Gastroesophageal sphincter (tissue), 4 donors: Measurements from ENCODE around the gene CNBD2. TPM values are rescaled to one million over a fixed set of nuclear protein-coding genes. Genes with fewer than 3 reads are reported as not detected.
"Not testable (repeated sequence)": the region's sequence is repeated elsewhere in the genome, so short reads cannot be mapped to it uniquely, and the experiment has no call there.

Source experiments
- ATAC-seq: fragments of 150-250 bp; one replicate; pipeline ENCODE4 v1.9.1; 2016; ENCODE audit warnings: mild to moderate bottlenecking, moderate library complexity
- H3K27ac ChIP-seq, 4 donors: fragments of 200-600 bp; sonication (generic) in 3 of 4; 1 replicate in 3 of 4; 2 replicates in 1 of 4; pipeline ENCODE4 v1.5.1; 2016 to 2019
- H3K27me3 ChIP-seq: fragments of 200-600 bp; sonication (generic); one replicate; pipeline ENCODE4 v1.5.1; 2019
- H3K36me3 ChIP-seq, 2 donors: fragments of 200-600 bp; sonication (generic); one replicate each; pipeline ENCODE4 v1.5.1; 2019; ENCODE audit warnings: control low read depth in 1 of 2
- H3K4me1 ChIP-seq, 3 donors: fragments of 200-600 bp; sonication (generic); 1 replicate in 2 of 3; 2 replicates in 1 of 3; pipeline ENCODE4 v1.5.1; 2016 to 2019; ENCODE audit warnings: control low read depth in 2 of 3
- H3K4me3 ChIP-seq, 2 donors: fragments of 200-600 bp; sonication (generic); one replicate each; pipeline ENCODE4 v1.5.1; 2019; ENCODE audit warnings: mild to moderate bottlenecking in 1 of 2, moderate library complexity in 1 of 2
- H3K9me3 ChIP-seq, 3 donors: fragments of 200-600 bp; sonication (generic); one replicate each; pipeline ENCODE4 v1.5.1; 2017 to 2019; ENCODE audit warnings: control low read depth in 2 of 3
- EP300 ChIP-seq: sonication (generic); formaldehyde crosslinking; IDR thresholded peaks from one replicate; pipeline ENCODE4 v1.6.1; 2017; ENCODE audit warnings: antibody characterized with exemption, mild to moderate bottlenecking
- POLR2A ChIP-seq, 2 donors: fragments of 450-650 bp; IDR thresholded peaks; one replicate each; pipeline ENCODE4 v1.6.1; 2017; ENCODE audit warnings: antibody characterized with exemption in 2 of 2, mild to moderate bottlenecking in 2 of 2, moderate library complexity in 1 of 2
- POLR2AphosphoS5 ChIP-seq: sonication (generic); formaldehyde crosslinking; IDR thresholded peaks from one replicate; pipeline ENCODE4 v1.6.1; 2017; ENCODE audit warnings: antibody characterized with exemption
- WGBS, 2 donors: methylation state at CpG; one replicate each; pipeline ENCODE4 v1.1.5; 2018; ENCODE audit warnings: low coverage in 1 of 2; 5-methylcytosine and 5-hydroxymethylcytosine counted together
- total RNA-seq, 4 donors: library from RNA; depleted of rRNA; stranded (reverse); fragments of >200 nt; gene quantifications; one replicate each; pipeline ENCODE4 v1.1.0, GENCODE V29; 2016
- TF ChIP-seq, protein P1 (sequence below), 4 experiments: fragments of 200-600 bp in 2 of 4; fragments of 450-650 bp in 2 of 4; sonication (generic) in 1 of 4; IDR thresholded peaks; one replicate each; pipeline ENCODE4 v1.5.1; 2017 to 2019; ENCODE audit warnings: antibody characterized with exemption in 4 of 4, mild to moderate bottlenecking in 2 of 4, moderate library complexity in 2 of 4

CNBD2 gene
- total RNA-seq, 4 donors from 2014 or later, result 4.1 to 6.8 (median 5.7) TPM

DNA sequence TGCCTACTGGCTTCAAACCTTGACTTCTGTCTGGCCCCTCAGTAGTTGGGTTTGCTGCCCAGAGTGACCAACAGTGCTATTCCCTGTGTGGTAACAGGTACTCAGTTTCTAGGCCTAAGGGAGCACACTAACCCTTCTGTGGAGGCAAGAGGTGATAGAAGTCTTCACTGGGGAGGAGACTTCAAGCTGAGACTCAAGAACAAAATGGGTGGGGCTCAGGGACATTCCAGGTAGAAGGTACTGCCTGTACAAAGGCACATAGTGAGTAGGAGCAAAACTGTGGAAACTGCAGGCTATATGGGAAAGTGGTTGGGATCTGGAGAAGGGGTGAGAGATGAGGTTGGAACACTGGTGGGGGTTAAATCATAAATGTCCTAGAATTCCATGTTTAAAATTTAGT lies 11.8 kb upstream of the CNBD2 start:
- no peak for ATAC-seq
- no peaks in the 10 kb centered on the region for H3K9me3 ChIP-seq
- no peak overlapping the region for H3K4me3 ChIP-seq
- TF ChIP-seq POLR2A (IDR thresholded peaks at IDR 0.05) (no peak), EP300 (no peak), POLR2AphosphoS5 (no peak)
- TF ChIP-seq, protein P1, sequence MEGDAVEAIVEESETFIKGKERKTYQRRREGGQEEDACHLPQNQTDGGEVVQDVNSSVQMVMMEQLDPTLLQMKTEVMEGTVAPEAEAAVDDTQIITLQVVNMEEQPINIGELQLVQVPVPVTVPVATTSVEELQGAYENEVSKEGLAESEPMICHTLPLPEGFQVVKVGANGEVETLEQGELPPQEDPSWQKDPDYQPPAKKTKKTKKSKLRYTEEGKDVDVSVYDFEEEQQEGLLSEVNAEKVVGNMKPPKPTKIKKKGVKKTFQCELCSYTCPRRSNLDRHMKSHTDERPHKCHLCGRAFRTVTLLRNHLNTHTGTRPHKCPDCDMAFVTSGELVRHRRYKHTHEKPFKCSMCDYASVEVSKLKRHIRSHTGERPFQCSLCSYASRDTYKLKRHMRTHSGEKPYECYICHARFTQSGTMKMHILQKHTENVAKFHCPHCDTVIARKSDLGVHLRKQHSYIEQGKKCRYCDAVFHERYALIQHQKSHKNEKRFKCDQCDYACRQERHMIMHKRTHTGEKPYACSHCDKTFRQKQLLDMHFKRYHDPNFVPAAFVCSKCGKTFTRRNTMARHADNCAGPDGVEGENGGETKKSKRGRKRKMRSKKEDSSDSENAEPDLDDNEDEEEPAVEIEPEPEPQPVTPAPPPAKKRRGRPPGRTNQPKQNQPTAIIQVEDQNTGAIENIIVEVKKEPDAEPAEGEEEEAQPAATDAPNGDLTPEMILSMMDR (IDR thresholded peaks at IDR 0.05), result no peak
- H3K27me3 ChIP-seq, result no peaks in the 10 kb centered on the region
- H3K4me1 ChIP-seq, result peaks cover 0 to 32% (median 13%) of the 10 kb centered on the region in 3 donors
- no peak overlapping the region for H3K27ac ChIP-seq
- no peaks in the 10 kb centered on the region for H3K36me3 ChIP-seq

DNA sequence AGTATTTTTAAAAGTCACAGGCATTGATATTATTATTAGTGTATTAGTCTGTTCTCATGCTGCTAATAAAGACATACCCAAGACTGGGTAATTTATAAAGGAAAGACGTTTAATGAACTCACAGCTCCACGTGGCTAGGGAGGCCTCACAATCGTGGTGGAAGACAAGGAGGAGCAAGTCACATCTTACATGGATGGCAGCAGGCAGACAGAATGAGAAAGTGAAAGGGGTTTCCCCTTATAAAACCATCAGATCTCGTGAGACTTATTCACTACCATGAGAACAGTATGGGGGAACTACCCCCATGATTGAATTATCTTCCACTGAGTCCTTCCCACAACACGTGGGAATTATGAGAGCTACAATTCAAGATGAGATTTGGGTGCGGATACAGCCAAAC lies 9.1 kb upstream of the CNBD2 start:
- not testable (repeated sequence) for H3K9me3 ChIP-seq, ATAC-seq

DNA sequence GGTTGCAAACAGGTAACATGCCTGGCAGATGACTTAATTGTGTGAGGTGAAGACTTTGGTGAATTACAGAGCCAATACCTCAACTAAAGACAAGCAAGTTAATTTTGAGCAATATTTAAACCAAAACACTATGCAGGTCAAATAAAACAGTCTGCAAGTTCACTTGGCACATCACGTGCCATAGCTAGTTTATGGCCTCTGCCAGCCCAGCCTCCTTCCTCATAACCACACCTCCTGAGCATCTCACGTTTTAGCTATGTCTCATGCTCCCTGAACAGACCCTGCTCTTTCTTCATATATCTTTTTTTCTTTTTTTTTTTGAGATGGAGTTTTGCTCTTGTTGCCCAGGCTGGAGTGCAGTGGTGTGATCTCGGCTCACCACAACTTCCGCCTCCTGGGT lies 4.5 kb upstream of the CNBD2 start:
- Histone ChIP-seq H3K4me3 (no peak overlapping the region), H3K27ac (no peak overlapping the region), H3K4me1 (no peaks in the 10 kb centered on the region), H3K9me3 (no peaks in the 10 kb centered on the region), H3K36me3 (no peaks in the 10 kb centered on the region), H3K27me3 (no peaks in the 10 kb centered on the region)
- no peak for ATAC-seq
- WGBS, 2 donors, result 77 to 84% methylated on average over 3 to 4 of the region's 4 CpGs
- TF ChIP-seq, protein P1 (IDR thresholded peaks at IDR 0.05), result no peak
- TF ChIP-seq EP300, result no peak
- no peak for TF ChIP-seq POLR2A (IDR thresholded peaks at IDR 0.05)
- no peak for TF ChIP-seq POLR2AphosphoS5

More for the DNA sequence above, 9.1 kb upstream of the CNBD2 start:
- H3K36me3 ChIP-seq, H3K27ac ChIP-seq, H3K4me3 ChIP-seq, H3K27me3 ChIP-seq: not testable (repeated sequence)
- H3K4me1 ChIP-seq, result peaks cover 0 to 11% (median 0%) of the 10 kb centered on the region in 3 donors
- WGBS, 2 donors, result 80 to 85% methylated on average over 6 of the region's 6 CpGs

DNA sequence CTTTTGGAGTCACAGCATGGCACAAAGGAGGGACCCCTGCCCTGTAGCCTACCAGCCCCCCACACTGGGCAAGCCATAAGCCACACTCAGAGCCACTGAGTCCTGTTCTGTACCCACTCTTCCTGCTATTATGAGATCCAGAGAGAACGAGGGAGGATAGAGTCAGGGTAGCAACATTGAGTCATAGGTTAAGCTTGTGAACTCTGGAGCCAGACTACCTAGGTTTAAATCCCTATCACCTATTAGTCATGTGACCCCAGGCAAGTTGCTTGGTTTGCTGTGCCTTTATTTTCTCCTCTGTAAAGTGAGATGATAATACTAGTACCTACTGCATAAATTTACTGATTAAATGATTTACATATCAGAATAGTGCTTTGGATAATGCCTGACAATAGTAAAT lies 540 bp downstream of the CNBD2 start:
- 50 to 57% methylated on average over 1 of the region's 1 CpG for WGBS, 2 donors
- TF ChIP-seq, protein P1 (IDR thresholded peaks at IDR 0.05), result no peak
- TF ChIP-seq POLR2AphosphoS5 (no peak), POLR2A (IDR thresholded peaks at IDR 0.05) (no peak), EP300 (no peak)
- no peak for ATAC-seq

DNA sequence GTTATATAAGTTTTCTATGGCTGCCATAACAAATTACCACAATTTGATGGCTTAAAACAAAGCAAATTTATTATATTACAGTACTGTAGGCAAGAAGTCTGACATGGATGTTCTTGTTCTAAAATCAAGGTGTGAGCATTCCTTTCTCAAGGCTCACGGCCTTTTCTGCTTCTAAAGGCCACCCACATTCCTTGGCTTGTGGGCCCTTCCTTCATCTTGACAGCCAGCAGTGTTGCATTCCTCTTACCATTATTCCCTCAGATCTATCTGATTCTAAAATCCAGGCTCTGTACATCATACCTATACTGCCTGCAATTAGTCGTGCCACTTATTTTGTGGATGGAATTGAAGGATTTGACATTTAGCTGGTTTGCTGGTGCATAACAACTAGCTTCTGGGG lies 3.6 kb downstream of the CNBD2 start:
- WGBS, 2 donors, result 88% methylated on average over 1 to 2 of the region's 2 CpGs
- TF ChIP-seq, protein P1 (IDR thresholded peaks at IDR 0.05), result no peak
- no peak for TF ChIP-seq POLR2AphosphoS5
- no peak for TF ChIP-seq EP300
- TF ChIP-seq POLR2A (IDR thresholded peaks at IDR 0.05), result no peak

More for the DNA sequence above, 540 bp downstream of the CNBD2 start:
- peaks cover 0 to 8% (median 0%) of the 10 kb centered on the region in 3 donors for H3K4me1 ChIP-seq
- H3K27me3 ChIP-seq, result no peaks in the 10 kb centered on the region
- no peak overlapping the region for H3K27ac ChIP-seq
- no peaks in the 10 kb centered on the region for H3K36me3 ChIP-seq
- no peaks in the 10 kb centered on the region for H3K9me3 ChIP-seq
- no peak overlapping the region for H3K4me3 ChIP-seq

More for the DNA sequence above, 3.6 kb downstream of the CNBD2 start:
- Histone ChIP-seq H3K36me3 (no peaks in the 10 kb centered on the region), H3K27me3 (no peaks in the 10 kb centered on the region), H3K4me1 (peaks cover 0 to 8% (median 0%) of the 10 kb centered on the region in 3 donors), H3K9me3 (no peaks in the 10 kb centered on the region), H3K4me3 (no peak overlapping the region), H3K27ac (no peak overlapping the region)
- no peak for ATAC-seq
